ENCODE data around the gene FBLN1. TPM values are rescaled to one million over a fixed set of nuclear protein-coding genes. Genes with fewer than 3 reads are reported as not detected.

The FBLN1 gene
- polyA plus RNA-seq, 3 donors = 0.03 to 0.17 TPM; not detected in 1

DNA sequence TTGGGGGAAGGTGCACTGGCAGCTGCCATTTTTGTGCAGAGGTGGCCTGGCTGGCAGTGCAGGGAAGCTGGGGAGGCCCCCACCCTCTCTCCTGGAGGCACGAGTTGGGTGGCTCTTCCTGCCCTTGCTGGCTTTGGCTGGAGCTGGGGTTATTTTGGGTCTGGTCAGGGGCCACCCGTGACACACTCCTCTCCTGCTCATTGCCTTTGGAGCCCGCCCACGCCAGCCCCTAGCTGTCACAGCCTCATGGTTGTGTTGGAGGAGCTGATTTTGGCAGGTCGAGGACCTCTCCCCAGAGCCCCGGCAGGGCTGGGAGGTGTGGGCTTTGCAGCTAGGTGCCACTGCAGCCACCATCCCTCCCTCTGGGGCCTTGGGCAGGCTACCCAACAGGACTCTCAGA lies 21.5 kb downstream of the FBLN1 start:
- H3K36me3 Mint-ChIP-seq = no peaks in the 10 kb centered on the region
- H3K27me3 Mint-ChIP-seq (ENCODE audit: low read depth in 3 of 3) = peaks cover 3 to 7% (median 5%) of the 10 kb centered on the region in 3 donors
- 83% methylated on average over 4 of the region's 6 CpGs for WGBS (ENCODE audit: insufficient coverage)
- H3K4me1 Mint-ChIP-seq = no peaks in the 10 kb centered on the region
- no peaks in the 10 kb centered on the region for H3K27me3 ChIP-seq (ENCODE audit: control insufficient read depth in 2 of 2, insufficient read depth in 2 of 2, low read length in 2 of 2)
- H3K4me3 Mint-ChIP-seq = no peak overlapping the region
- TF ChIP-seq CTCF (IDR thresholded peaks at IDR 0.05) = no peak
- no peak overlapping the region for H3K4me3 ChIP-seq (replicated peaks in 1 of 3; ENCODE audit: low read depth in 2 of 3, low read length in 3 of 3)
- no peak for DNase-seq
- H3K4me1 ChIP-seq (ENCODE audit: control insufficient read depth in 1 of 2, insufficient read depth in 2 of 2, low read length in 2 of 2) = no peaks in the 10 kb centered on the region
- no peaks in the 10 kb centered on the region for H3K36me3 ChIP-seq (replicated peaks in 1 of 2; ENCODE audit: control insufficient read depth in 1 of 2, insufficient read depth in 2 of 2, low read length in 2 of 2)
- H3K79me2 ChIP-seq (ENCODE audit: insufficient read depth, low read length) = no peaks in the 10 kb centered on the region
- H2AFZ ChIP-seq (ENCODE audit: insufficient read depth, low read depth, low read length, poor library complexity, severe bottlenecking) = no peak overlapping the region
- no peaks in the 10 kb centered on the region for H3K9me3 ChIP-seq (replicated peaks in 1 of 2; ENCODE audit: control insufficient read depth in 1 of 2, insufficient read depth in 1 of 2, low read length in 2 of 2)
- intact Hi-C loops (cut with micrococcal nuclease) = no loop called here
- H3K27ac Mint-ChIP-seq = no peak overlapping the region
- H3K9me3 Mint-ChIP-seq = no peaks in the 10 kb centered on the region
- no peak overlapping the region for H3K9ac ChIP-seq (ENCODE audit: insufficient read depth, low read length, poor library complexity, severe bottlenecking)
- no peak overlapping the region for H3K27ac ChIP-seq (ENCODE audit: low read depth in 1 of 2, low read length in 2 of 2)
- H3K4me2 ChIP-seq (replicated peaks; ENCODE audit: extremely low read depth, low read length, poor library complexity, severe bottlenecking) = no peak overlapping the region
- H4K20me1 ChIP-seq (ENCODE audit: insufficient read depth, low read length) = no peaks in the 10 kb centered on the region

DNA sequence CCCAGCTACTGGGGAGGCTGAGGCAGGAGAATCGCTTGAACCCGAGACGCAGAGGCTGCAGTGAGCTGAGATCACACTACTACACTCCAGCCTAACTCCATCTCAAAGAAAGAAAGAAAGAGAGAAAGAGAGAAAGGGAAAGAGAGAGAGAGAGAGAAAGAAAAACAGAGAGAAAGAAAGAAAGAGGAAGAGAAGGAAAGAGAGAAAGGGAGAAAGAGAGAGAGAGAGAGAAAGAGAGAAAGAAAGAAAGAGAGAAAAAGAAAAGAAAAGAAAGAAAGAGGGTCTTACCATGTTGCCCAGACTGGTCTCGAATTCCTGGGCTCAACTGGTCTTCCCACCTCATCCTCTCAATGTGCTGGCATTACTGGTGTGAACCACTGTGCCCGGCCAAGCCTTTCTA lies 22.3 kb downstream of the FBLN1 start:
- Histone ChIP-seq H3K4me1 (ENCODE audit: control insufficient read depth in 1 of 2, insufficient read depth in 2 of 2, low read length in 2 of 2) (no peaks in the 10 kb centered on the region), H4K20me1 (ENCODE audit: insufficient read depth, low read length) (no peaks in the 10 kb centered on the region), H3K9me3 (replicated peaks in 1 of 2; ENCODE audit: control insufficient read depth in 1 of 2, insufficient read depth in 1 of 2, low read length in 2 of 2) (no peaks in the 10 kb centered on the region), H3K4me2 (replicated peaks; ENCODE audit: extremely low read depth, low read length, poor library complexity, severe bottlenecking) (no peak overlapping the region), H2AFZ (ENCODE audit: insufficient read depth, low read depth, low read length, poor library complexity, severe bottlenecking) (no peak overlapping the region), H3K4me3 (replicated peaks in 1 of 3; ENCODE audit: low read depth in 2 of 3, low read length in 3 of 3) (no peak overlapping the region), H3K36me3 (replicated peaks in 1 of 2; ENCODE audit: control insufficient read depth in 1 of 2, insufficient read depth in 2 of 2, low read length in 2 of 2) (no peaks in the 10 kb centered on the region), H3K27ac (ENCODE audit: low read depth in 1 of 2, low read length in 2 of 2) (no peak overlapping the region), H3K79me2 (ENCODE audit: insufficient read depth, low read length) (no peaks in the 10 kb centered on the region), H3K9ac (ENCODE audit: insufficient read depth, low read length, poor library complexity, severe bottlenecking) (no peak overlapping the region), H3K27me3 (ENCODE audit: control insufficient read depth in 2 of 2, insufficient read depth in 2 of 2, low read length in 2 of 2) (no peaks in the 10 kb centered on the region)
- 100% methylated on average over 1 of the region's 5 CpGs for WGBS (ENCODE audit: insufficient coverage)
- no peaks in the 10 kb centered on the region for H3K36me3 Mint-ChIP-seq
- H3K4me1 Mint-ChIP-seq = no peaks in the 10 kb centered on the region
- peaks cover 3 to 5% (median 3%) of the 10 kb centered on the region in 3 donors for H3K27me3 Mint-ChIP-seq (ENCODE audit: low read depth in 3 of 3)
- H3K4me3 Mint-ChIP-seq = no peak overlapping the region
- intact Hi-C loops (cut with micrococcal nuclease) = no loop called here
- no peak for TF ChIP-seq CTCF (IDR thresholded peaks at IDR 0.05)
- no peak overlapping the region for H3K27ac Mint-ChIP-seq
- DNase-seq = no peak
- H3K9me3 Mint-ChIP-seq = no peaks in the 10 kb centered on the region

Measured in CD14-positive monocyte (primary cell).